ENCODE results near the gene LMO4.

The LMO4 gene, protein sequence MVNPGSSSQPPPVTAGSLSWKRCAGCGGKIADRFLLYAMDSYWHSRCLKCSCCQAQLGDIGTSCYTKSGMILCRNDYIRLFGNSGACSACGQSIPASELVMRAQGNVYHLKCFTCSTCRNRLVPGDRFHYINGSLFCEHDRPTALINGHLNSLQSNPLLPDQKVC

DNA sequence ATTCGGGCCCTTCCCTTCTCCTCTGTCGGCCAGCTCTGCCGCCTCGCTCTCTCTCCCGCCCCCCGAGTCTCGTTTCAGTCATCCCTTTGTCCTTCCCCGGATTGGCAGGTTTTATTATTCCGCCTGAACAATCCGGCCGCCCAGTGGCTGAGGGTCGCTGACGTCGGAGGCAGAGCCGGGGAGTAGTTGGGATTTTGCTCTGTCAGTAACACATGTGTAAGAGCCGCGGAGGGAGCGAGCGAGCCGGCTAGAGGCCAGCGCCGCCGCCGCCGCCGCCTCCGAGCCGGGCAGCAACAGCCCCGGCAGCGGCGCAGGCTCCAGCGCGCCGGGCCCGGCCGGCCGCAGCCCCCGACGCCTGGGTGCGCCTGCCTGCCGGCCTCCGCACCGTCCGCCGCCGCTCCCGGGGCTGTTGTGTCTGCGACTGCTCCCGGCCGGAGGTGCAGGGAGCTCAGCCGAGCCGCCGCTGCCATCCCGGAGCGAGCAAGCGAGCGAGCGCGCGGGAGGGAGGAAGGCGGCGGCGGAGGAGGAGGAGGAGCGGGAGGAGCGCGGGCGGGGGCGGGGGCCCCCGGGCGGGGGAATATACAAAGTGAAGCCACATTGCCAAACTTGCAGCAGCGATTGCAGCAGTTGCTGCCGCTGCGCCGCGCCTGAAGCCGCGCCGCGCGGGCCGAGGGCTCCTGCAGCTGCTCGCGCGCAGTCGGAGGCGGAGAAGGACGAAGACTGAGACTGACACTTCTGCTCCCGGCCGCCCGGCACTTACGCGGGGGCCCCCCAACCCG is at the start of gene LMO4:
LMO4 (plus strand) TSS at position 609 of the 779 bp plus-strand sequence. CDS start 3,136 bp downstream, outside the sequence.
- peak; percentile 59 to 80 (median 71) for DNase-seq

DNA sequence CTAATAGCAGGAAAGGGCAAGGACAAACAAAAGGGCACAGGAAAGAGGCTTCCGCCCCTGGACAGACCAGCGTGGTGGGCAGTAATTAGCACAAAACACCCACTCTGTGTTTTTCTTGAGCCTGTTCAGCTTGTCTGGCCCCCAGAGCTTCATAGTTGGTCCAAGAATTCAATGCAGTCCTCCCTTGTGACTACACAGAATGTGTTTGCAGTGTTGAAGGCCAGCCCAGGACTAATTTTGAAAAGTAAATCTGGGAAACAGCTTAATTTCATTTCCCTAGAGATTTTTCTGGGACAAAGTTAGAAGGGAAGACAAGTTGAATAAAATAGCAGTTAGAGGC is 49.2 kb upstream of the LMO4 start:
- DNase-seq, result no peak

DNA sequence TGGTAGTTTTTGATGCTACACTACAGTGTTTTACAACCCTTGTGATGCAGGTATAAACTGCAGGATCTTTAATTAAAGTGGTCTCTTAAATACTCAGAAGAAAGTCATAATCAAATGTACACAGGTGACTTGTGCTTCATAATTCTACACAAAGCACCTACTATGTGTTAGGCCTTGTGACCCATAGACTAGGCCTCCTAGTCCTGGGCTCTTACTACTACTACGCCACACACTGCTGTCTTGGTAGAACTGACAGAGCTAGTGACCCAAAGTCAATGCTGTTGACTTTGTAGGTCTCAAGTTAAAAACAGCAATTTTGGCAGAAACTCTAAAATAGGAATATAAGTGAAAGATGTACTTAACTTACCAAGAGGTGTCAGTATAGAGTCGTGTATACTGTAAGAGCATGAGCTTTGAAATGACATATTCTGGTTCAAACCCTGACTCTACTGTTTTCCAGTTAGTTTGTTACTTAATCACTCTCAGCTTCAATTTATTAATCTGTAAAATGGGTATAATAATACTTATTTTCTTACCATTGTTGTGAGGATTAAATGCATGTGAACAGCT is 48.6 kb upstream of the LMO4 start:
- DNase-seq, result no peak

DNA sequence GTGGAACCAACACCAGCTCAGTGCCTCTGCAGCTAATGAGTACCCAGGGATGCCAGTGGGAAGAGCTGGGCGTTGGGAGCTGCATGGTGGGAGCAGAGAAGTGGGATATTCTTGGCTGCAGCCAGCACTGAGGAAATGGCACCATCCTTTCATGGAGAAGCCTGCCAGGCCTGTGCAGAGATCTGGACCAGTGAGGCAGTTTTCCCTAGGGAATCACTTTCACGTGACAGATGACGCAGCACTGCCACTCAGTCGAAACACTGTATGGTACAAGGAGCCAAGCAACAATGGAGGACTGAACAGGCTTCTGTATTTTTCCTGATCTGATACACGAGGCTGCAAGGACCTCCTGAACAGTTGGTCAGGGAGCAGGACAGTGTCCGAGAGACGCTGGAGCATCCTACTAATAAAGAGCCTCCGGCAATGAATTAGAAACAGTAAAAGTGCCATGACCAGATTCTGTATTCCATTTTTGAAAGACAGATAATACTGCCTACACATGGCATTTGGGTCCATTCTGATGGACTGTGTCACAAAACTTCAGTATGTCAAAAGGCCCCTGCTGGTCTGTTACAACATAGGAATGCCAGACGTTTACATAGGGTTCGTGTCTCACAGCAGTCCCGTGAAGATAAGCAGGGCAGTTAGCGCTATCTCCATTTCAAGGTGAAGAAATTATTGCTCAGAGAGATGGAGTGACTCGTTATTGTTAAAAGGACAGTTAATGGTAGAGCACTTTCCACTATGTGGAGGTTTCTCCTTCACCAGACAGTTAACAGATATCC is 44.0 kb upstream of the LMO4 start:
- no peak for DNase-seq

DNA sequence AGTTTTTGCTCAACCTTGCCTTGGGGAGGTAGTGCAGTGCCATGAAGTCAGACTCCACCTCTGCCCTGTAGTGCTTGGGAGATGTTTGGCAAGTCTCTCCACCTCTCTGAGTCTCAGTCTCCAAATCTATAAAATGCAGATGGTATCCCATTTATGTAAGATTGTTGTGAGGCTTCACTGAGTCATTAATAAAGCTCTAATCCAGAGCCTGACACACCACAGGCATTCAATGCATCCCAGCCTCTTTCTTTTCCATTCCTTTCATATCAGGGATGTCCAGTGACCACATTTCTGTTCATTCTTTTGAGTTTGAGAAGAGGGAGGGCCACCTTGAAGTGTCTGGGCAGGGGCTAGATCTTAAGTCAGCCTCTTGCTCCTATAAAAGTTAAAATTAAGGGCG is 37.6 kb upstream of the LMO4 start:
- DNase-seq, result no peak

DNA sequence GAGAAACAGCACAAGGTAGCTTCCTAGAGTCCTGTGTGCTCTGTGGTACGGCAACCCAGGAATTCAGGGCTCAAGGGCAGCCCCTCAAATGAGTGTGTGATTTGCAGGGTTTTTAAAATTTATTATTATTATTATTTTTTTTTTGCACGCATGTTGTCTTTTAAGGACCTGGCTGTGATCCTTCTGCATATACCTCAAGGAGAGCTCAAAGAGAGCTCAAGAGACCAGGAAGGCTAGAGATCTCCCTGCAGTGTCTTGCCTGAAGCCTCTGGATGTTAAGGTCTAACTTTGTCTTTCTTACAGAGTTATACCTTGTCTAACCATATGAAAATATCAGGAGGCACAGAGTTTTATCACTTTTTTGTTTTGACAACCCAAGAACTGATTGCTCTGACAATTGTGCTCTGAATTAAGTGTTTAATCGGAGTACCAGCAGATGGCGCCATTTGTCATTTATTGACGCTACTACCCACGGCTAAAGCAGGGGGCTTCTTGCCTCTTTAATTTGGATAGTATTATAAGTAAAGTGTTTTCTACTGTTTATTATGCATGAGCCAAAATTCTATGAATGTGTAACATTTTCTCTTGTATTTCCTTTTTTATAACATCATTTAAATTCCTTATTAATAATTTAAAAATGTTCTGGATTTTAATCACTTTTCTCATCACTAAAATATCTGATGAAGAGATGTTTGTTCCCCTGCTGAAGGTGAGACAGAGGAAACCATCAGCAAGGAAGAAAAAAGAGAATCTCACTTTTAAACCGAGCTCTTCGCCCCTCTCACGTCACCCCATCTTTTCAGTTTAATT is 35.8 kb upstream of the LMO4 start:
- DNase-seq, result peak in 5 of 6 experiments; percentile 6 to 66 (median 38)

DNA sequence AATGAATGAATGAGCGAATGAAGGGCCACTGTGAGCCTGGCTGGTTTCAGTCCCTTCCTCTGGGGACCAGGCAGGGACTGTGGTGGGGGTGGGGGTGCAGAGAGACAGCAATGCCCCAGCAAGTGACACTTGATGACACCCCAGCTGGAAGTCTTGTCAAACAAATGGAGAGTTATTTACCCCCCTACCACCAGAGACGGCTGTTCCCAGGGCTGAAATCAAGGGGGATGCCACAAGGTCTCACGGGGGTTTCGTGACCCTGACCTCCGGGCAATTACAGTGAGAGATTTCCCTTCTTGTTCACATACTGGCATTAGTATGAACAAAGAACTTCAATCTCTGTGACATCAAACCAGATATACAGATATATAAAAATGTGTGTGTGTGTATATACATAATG is 34.0 kb upstream of the LMO4 start:
- DNase-seq, result no peak

DNA sequence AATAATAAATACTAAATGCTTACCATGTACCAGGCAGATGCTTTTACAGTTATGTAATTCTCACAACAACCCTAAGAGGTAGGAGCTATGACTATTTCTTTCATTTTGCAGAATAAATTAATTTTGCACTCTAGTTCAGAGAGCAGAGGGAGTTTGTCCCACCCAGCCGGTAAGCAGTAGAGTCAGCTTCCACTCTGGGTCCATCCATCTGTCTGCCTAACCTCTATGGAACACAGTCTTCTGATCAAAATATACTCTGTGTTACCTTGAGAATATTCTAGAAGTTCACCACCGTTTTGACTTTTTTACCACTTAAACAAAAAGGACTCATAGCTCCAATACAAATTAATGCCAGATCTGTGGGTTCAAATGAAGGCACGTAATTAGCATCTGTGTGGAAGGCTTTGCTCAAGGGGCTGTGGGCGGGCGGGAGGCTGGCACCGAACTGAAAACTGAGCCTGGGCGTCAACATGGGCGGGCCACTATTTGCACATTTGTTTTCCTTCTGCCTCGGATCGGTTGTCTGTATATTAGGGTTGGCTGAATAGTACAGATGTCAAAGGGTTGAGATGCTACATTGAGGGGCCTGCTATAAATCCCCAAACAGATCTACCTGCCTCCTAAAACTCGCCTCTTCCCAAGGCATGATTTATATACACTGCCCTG is 33.1 kb upstream of the LMO4 start:
- no peak for DNase-seq

DNA sequence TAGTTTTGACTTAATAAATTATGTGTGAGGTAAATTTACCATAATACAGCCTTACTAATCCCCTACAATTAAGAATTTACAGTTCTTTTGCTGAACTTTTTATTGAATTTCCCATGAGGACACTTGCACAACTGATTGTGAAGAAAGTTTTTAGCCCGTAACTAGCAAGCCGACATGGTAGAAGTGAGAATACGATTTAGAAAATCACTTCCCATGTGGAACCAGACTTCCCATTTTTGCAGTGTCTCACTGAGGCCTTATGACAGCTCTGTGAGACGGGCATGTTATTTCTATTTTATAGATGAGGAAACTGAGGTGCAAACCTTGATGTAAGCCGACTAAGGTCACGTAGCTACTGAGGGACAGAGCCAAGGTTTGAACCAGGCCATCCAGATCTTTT is 32.5 kb upstream of the LMO4 start:
- no peak for DNase-seq

DNA sequence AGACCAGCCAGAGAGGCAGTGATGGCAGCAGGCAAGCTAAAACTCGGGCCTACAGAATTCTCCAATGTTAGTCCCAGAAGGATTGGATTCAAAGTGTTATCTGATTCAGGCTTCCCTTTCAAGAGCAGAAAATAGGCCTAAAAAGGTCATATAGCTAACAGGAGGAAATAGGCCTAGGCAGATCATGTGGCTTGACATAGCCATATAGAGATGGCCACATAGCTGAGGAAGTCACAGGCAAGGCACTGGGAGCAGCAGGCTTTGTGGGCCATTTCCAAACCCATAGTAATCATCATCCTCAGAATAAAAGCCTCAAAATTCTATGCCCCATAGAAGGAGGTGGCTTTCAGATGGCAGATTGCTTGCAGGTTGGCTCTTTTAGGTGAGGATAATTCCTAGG is 29.0 kb upstream of the LMO4 start:
- no peak for DNase-seq

DNA sequence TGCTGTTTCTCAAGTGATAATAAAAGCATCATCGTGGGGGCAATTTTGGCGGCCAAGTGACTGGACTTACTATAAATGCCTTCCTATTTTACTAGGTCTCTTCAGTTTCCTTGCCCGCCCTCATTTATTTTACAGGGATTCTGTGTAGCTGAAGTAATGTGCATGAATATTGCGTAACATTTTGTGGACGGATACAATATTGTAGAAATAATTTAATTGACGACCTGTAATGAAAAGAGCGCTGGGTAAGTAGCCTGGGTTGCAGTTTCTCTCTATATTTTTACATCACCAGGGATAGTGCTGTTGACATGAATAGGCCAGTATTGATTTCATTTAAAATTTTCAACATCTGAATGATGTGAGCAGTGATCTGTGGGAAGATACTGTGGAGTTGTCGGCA is 28.1 kb upstream of the LMO4 start:
- no peak for DNase-seq

DNA sequence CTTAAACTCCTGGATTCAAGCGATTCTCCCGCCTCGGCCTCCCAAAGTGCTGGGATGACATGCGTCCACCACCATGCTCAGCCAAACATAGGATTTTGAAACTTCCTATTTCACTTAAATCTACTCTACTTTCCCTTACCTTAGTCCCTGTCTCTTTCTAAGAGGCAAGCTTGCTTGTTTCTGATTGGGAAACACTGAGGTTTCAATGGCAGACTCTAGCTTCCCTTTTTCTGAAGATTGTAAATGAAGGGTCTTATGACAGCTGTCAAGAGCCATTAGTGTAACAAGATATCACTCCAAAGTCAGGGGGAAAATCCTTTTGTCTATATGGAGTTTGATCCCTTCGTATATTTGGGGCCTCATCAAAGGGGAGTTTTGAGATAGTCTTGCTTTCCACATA is 23.5 kb upstream of the LMO4 start:
- DNase-seq, result no peak

DNA sequence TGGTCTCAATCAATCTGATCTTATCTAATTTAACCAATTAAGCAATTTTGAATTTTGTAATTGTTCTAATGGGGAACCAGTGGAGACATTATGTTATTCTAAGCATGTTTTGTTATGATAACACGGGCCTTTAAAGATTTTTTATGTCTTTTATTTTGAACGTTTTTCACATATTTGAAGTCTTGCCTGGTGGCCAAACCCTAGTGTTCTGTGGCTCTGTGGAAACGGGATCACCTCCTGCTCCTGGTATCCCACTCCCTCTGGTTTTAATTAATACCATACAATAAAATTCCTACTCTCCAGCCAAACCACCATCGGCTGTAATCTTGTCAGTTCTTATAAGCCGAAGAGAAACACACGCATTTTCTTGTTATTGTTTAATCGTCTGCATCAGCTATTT is 22.9 kb upstream of the LMO4 start:
- DNase-seq, result no peak

DNA sequence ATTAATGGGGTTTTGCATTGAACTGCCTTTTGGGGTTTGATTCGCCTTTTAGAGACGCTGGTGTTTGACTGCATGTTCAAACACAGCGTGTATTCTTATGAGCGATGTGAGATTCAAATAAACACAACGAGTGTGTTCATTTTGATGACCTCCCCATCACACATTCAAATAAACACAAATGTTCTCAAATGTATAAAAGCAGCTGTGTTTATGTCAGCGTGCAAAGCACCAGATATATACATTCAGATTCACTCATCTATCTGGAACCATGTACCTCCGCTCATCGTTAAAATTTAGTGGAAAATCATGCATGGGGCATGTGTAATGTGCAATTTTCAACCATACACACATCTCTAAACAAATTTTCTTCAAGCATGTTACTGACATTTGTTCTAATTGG is 21.4 kb upstream of the LMO4 start:
- no peak for DNase-seq

DNA sequence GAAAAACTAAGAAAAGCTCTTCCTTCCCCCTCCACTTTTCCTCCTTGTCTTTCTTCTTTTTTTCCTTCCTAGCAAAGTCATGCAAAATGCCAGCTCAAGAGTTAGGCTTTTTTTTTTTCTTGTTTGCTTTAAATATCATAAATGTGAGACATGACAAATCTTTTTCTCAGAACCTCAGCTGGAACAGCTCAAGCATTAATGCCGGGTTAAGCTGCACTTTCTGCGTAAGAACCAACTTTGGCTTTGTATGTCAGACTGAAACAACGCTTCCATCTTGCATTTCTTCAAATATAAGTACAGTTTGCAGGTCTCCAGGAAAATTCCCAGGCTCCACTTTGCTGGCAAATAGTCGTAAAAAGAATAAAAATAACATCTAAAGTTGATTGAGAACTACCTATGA is 20.7 kb upstream of the LMO4 start:
- DNase-seq, result no peak

DNA sequence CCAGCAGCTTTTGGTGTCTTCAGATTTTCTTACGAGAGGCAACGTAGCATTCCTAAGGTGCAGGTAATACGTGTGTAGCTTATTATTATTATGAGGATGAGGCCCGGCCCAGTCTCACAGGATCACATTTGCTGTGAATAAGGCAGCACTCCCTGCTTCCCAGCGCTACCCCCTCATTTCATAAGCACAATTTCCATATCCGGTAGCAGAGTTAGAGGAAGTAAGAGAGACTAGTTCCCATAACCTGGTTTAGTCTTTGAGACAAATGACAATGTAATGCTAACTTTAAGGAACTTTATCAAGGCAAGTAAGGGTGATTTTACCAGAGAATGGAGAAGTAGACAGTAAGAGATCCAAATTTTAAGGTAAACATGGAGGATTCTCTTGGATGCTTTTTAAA is 14.6 kb upstream of the LMO4 start:
- no peak for DNase-seq

DNA sequence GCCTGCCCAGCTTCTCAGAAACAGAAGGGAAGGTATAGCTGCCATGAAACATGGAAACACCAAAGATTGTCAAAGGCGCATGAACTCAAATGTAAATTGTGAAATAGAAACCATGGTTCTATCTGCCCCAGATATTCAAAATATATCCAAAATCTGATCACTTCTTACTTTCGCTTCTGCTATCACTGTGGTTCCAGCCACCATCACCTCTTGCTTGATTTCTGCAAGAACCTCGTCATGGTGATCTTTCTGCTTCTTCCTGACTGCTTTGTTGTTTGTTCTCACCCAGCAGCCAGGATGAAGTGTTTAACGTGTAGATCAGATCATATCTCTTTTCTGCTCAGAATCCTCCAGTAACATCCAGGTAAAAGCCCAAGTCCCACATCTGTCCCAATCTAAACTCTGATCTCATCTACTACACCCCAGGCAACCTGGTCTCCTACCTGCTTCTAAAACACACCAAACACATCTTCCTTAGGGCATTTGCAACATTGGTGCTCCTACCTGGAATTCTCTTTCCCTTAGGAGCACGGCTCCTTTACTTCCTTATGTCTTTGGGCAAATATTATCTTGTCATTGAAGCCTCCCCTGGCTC is 10.5 kb upstream of the LMO4 start:
- no peak for DNase-seq

DNA sequence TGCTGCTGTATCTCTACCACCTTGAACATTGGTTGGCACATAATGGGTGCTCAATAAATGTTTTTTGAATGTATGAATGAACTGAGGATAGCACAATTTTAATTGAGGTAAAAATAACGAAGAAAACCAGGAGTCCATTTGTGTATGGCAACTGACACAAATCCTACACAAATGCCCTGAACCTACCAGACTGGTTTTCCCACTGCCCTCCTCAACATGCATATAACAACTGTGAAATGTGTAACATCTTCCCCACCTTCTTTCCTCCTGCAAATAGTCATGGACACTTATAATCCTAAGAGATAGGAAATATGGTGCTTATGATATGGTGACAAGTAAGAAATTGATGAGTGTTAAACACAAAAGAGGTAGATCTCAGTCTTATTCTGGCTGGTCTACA is 9.9 kb upstream of the LMO4 start:
- no peak for DNase-seq

DNA sequence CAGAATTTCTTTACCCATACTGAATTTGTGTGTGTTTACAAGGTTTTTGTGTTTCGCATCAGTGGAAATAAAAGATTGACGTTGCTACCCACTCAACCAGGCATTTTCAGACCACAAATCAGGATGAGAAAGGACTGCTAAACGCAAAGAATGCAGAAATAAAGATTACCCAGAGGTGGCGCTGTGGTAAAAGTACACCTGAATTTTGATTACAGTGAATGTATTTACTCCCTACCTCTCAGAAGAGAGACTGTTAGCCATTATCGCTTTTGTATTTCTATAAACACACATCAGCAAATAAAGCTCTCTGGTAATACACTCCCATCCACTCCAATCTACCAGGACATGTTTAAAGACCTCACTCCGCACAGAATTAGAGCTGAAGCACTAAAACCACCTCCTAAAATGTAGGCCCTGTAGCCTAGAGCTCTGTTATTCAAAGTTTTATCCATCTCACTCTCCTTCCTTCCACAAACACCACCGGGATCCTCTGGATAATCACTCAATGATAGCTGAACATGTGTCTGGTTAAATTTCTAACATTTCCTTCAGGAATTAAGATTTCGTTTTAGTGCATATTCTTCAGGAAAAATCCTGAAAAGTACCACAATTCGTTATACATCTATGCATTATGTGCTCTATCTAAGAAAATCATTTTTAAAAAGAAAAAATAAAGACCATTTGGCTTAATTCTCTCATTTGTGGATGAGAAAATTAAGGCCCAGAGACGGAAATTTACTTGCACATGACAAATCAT is 2.5 kb upstream of the LMO4 start:
- peak in 5 of 6 experiments; percentile 4 to 66 (median 20) for DNase-seq

DNA sequence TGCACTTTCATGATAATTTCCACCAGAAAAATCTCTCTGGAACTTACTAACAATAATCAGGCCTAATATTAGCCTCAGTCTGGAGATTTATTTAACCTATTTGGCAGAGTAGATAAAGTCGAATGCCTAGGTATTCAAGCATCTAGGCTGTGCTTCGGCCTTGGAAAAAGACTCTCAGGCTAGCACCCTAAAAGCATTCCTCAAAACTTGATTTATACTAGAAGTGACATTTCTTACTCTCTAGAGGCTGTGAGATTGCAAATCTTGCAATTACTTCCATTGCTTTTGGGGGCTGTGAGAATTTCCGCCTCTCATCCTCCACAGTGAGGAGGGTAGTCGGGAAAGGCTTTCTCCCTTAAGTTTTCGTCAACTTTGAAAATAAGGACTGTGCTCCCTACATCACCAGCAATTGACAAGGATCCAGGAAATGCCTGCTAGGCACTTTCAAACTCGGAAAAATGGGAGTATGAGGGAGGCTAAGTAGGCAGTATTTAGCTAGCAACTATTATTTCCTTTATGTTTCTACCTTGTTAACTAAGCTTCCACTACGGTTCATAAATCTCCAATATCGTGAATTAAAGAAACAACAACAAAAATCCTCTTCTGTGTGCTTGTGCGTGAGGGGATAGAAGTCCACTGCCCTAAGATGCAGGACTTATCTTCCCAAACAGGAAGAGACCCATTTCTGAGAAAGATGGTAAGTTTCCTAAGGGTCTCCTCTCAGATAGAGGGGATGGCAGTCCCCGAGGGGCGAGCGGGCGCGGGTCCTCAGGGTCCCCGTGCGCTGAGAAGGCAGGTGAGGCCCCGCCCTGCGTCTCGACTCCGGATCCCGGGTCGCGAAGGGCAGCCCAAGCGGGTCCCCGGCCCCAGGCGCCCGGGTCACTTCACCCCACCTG is 1.1 kb upstream of the LMO4 start:
- peak in 1 of 6 experiments; percentile 24 for DNase-seq
